PC-3 (cell line): ENCODE measurements around the gene KCNB1.

Experiments used
- EZH2 ChIP-seq: fragments of 300-600 bp; sonication (generic); IDR thresholded peaks from one replicate; pipeline ENCODE4 v1.6.1; 2017; ENCODE audit warnings: antibody characterized with exemption, mild to moderate bottlenecking, low read length; ENCODE audit not compliant: unreplicated experiment
- EZH2phosphoT487 ChIP-seq: fragments of 300-600 bp; sonication (generic); IDR thresholded peaks from 2 replicates; pipeline ENCODE4 v1.6.1; 2018; ENCODE audit warnings: mild to moderate bottlenecking, antibody characterized with exemption, low read length, borderline replicate concordance
- TF ChIP-seq, protein P1 (sequence below): fragments of 300-600 bp; sonication (generic); conservative IDR thresholded peaks from 2 replicates; pipeline ENCODE4 v1.5.1; 2017; ENCODE audit warnings: antibody characterized with exemption, low read depth, mild to moderate bottlenecking, low read length

DNA sequence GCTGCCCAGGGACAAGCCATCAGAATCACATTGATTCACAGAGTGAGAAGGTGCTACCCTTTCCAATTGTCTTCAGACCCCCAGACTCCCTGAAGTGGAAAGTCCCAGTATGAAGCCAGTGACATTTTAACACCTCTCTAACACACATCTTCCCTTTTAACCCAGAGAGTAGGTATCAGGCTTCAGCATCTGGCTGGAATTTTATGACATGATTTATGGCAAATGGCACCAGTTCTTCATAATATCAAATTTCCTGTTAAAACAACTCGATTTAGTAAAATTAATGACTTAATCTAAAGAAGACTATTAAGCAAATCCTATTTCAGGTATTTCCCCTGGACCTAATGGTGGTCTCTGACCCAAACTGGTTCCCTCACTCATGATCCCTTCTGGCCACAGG lies 25.0 kb downstream of the KCNB1 start:
- TF ChIP-seq, protein P1, sequence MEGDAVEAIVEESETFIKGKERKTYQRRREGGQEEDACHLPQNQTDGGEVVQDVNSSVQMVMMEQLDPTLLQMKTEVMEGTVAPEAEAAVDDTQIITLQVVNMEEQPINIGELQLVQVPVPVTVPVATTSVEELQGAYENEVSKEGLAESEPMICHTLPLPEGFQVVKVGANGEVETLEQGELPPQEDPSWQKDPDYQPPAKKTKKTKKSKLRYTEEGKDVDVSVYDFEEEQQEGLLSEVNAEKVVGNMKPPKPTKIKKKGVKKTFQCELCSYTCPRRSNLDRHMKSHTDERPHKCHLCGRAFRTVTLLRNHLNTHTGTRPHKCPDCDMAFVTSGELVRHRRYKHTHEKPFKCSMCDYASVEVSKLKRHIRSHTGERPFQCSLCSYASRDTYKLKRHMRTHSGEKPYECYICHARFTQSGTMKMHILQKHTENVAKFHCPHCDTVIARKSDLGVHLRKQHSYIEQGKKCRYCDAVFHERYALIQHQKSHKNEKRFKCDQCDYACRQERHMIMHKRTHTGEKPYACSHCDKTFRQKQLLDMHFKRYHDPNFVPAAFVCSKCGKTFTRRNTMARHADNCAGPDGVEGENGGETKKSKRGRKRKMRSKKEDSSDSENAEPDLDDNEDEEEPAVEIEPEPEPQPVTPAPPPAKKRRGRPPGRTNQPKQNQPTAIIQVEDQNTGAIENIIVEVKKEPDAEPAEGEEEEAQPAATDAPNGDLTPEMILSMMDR, result no peak
- no peak for TF ChIP-seq EZH2
- TF ChIP-seq EZH2phosphoT487, result no peak
